ENCODE results near the gene VPS13D. TPM values are rescaled to one million over a fixed set of nuclear protein-coding genes. Genes with fewer than 3 reads are reported as not detected.

The VPS13D gene
- total RNA-seq, 1 donor from 2014 or later = 13.8 TPM

DNA sequence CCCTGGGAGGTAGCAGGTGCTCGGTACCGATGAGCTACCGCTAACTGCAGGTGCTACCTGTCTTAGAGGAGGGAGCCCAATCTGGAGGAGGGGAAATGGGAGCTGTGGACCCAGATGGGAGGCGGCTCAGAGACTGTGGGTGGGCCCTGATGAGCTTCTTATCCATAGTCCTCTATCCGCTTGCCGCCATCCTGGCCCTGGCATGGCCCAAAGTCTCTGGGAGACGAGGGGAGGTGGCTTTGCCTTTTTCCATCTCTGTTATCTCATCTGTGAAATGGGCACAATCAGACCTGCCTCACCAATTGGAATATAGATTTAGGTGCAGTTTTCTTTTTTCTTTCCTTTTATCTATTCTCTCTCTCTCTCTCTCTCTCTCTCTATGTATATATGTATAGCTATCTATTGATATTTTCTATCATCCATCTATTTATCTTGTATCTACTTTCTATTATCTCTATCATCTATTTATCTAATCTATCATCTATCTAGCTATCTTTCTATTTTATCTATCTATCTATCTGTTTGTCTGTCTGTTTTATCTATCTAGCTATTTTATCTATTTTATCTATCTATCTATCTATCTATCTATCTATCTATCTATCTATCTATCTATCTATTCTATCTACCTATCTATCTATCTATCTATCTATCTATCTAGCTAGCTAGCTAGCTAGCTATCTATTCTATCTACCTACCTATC, 46.6 kb upstream of the VPS13D start:
- DNase-seq (ENCODE audit: low read depth) = no peak
- no peak overlapping the region for H3K4me3 ChIP-seq (ENCODE audit: low read depth, low read length)
- TF ChIP-seq, protein P1, sequence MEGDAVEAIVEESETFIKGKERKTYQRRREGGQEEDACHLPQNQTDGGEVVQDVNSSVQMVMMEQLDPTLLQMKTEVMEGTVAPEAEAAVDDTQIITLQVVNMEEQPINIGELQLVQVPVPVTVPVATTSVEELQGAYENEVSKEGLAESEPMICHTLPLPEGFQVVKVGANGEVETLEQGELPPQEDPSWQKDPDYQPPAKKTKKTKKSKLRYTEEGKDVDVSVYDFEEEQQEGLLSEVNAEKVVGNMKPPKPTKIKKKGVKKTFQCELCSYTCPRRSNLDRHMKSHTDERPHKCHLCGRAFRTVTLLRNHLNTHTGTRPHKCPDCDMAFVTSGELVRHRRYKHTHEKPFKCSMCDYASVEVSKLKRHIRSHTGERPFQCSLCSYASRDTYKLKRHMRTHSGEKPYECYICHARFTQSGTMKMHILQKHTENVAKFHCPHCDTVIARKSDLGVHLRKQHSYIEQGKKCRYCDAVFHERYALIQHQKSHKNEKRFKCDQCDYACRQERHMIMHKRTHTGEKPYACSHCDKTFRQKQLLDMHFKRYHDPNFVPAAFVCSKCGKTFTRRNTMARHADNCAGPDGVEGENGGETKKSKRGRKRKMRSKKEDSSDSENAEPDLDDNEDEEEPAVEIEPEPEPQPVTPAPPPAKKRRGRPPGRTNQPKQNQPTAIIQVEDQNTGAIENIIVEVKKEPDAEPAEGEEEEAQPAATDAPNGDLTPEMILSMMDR (conservative IDR thresholded peaks at IDR 0.05; ENCODE audit: low read depth, low read length) = no peak

- no peak overlapping the region for H3K4me3 ChIP-seq (ENCODE audit: low read depth, low read length)
- TF ChIP-seq, protein P1 (conservative IDR thresholded peaks at IDR 0.05; ENCODE audit: low read depth, low read length) = peak; percentile 26
- peak; percentile 19 for DNase-seq (ENCODE audit: low read depth)
These were observed 45.7 kb upstream of the VPS13D start for GRCh38 chr1:12184008-12184681.

GRCh38 chr1:12185036-12185917, 44.6 kb upstream of the VPS13D start:
- TF ChIP-seq, protein P1 (conservative IDR thresholded peaks at IDR 0.05; ENCODE audit: low read depth, low read length) = no peak
- no peak overlapping the region for H3K4me3 ChIP-seq (ENCODE audit: low read depth, low read length)
- DNase-seq (ENCODE audit: low read depth) = no peak

GRCh38 chr1:12185918-12186678, 43.7 kb upstream of the VPS13D start:
- H3K4me3 ChIP-seq (ENCODE audit: low read depth, low read length) = no peak overlapping the region
- DNase-seq (ENCODE audit: low read depth) = no peak
- TF ChIP-seq, protein P1 (conservative IDR thresholded peaks at IDR 0.05; ENCODE audit: low read depth, low read length) = no peak

GRCh38 chr1:12186679-12186985, 43.2 kb upstream of the VPS13D start:
- TF ChIP-seq, protein P1 (conservative IDR thresholded peaks at IDR 0.05; ENCODE audit: low read depth, low read length) = no peak
- H3K4me3 ChIP-seq (ENCODE audit: low read depth, low read length) = no peak overlapping the region
- DNase-seq (ENCODE audit: low read depth) = no peak

DNA sequence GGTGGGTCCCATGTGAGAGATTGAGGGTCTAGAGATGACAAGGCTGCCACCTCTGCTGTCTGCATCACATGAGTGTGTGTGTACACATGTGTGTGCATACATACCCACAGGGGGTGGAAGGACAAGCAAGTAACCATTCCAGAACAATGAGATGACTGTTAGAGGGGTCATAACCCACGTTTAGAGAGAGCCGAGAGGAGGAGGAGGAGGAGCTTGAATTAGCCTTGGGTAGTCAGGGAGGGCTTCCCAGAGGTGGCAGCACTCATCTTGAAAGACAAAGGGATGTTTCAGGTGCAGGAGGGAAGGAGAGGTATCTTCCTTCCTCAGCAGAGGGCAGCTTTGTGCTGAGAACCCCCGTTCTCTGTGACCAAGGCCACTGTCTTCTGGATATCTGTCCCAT, 41.7 kb upstream of the VPS13D start:
- DNase-seq (ENCODE audit: low read depth) = no peak
- TF ChIP-seq, protein P1 (conservative IDR thresholded peaks at IDR 0.05; ENCODE audit: low read depth, low read length) = no peak
- no peak overlapping the region for H3K4me3 ChIP-seq (ENCODE audit: low read depth, low read length)
